Breast epithelium (tissue), 4 donors: Measurements from ENCODE around the gene SPATA16. TPM values are rescaled to one million over a fixed set of nuclear protein-coding genes. Genes with fewer than 3 reads are reported as not detected.

Experiments
- DNase-seq, 2 donors: peaks; one replicate each; pipeline ENCODE4 v3.0.0-alpha.2; 2019; ENCODE audit warnings: low spot score in 2 of 2
- H3K27ac ChIP-seq, 2 donors: fragments of 200-600 bp; sonication (generic) in 1 of 2; one replicate each; pipeline ENCODE4 v1.5.1; 2016 to 2019; ENCODE audit warnings: mild to moderate bottlenecking in 1 of 2
- H3K27me3 ChIP-seq, 2 donors: fragments of 200-600 bp; sonication (generic) in 1 of 2; one replicate each; pipeline versions ENCODE4 v1.5.1 to v1.6.0; 2017 to 2019; ENCODE audit warnings: control low read depth in 1 of 2, mild to moderate bottlenecking in 1 of 2
- H3K36me3 ChIP-seq: fragments of 200-600 bp; one replicate; pipeline ENCODE4 v1.5.1; 2019
- H3K4me1 ChIP-seq, 2 donors: fragments of 200-600 bp; sonication (generic); one replicate each; pipeline ENCODE4 v1.5.1; 2016 to 2019; ENCODE audit warnings: control low read depth in 1 of 2
- H3K4me3 ChIP-seq, 3 donors: fragments of 200-600 bp; sonication (generic); 1 replicate in 2 of 3; 2 replicates in 1 of 3; pipeline ENCODE4 v1.5.1; 2016 to 2019; ENCODE audit warnings: mild to moderate bottlenecking in 3 of 3, moderate library complexity in 2 of 3
- H3K9me3 ChIP-seq, 2 donors: fragments of 200-600 bp; sonication (generic) in 1 of 2; one replicate each; pipeline ENCODE4 v1.5.1; 2016 to 2019; ENCODE audit warnings: control low read depth in 1 of 2
- POLR2A ChIP-seq: fragments of 450-650 bp; IDR thresholded peaks from one replicate; pipeline ENCODE4 v1.6.1; 2016; ENCODE audit warnings: antibody characterized with exemption, mild to moderate bottlenecking, moderate library complexity
- POLR2AphosphoS5 ChIP-seq, 3 donors: sonication (generic); formaldehyde crosslinking; IDR thresholded peaks; one replicate each; pipeline ENCODE4 v1.6.1; 2017; ENCODE audit warnings: antibody characterized with exemption in 3 of 3
- intact Hi-C: fragments of 100-400 bp; cut with DNase I; formaldehyde crosslinking; loops from one replicate; pipeline ENCODE4 v1.15.1; 2023; ENCODE audit warnings: low total_unique reads
- total RNA-seq, 3 donors: library from RNA; depleted of rRNA; stranded (reverse); fragments of >200 nt; gene quantifications; one replicate each; pipeline ENCODE4 v1.1.0, GENCODE V29; 2016
- TF ChIP-seq, protein P1 (sequence below), 3 donors: fragments of 450-650 bp; IDR thresholded peaks; one replicate each; pipeline ENCODE4 v1.5.1; 2016 to 2017; ENCODE audit warnings: antibody characterized with exemption in 3 of 3, mild to moderate bottlenecking in 3 of 3, moderate library complexity in 3 of 3

The SPATA16 gene
- total RNA-seq, 3 donors from 2014 or later, result not detected

DNA sequence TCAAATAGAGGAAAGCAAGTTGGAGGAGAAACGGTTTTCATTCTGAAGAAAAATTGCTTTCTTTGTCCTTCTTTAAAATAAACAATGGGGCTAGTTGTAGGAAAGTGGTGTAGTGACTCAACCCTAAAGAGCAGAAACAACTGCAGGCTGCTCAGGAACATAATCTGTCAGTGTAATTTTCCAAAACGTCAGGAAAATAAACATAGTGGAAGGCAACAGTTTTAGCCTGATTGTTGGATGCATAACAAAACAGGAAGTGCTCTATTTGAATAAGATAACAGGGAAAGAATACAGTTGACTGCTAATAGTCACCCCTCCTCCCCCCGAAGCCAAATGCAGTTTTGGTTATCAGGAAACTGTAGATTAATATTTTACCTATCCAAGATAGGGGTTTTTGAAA, 222.9 kb downstream of the SPATA16 start:
- intact Hi-C loops, result no loop called here
- DNase-seq, result no peak
- H3K4me3 ChIP-seq, result no peak overlapping the region
- TF ChIP-seq, protein P1, sequence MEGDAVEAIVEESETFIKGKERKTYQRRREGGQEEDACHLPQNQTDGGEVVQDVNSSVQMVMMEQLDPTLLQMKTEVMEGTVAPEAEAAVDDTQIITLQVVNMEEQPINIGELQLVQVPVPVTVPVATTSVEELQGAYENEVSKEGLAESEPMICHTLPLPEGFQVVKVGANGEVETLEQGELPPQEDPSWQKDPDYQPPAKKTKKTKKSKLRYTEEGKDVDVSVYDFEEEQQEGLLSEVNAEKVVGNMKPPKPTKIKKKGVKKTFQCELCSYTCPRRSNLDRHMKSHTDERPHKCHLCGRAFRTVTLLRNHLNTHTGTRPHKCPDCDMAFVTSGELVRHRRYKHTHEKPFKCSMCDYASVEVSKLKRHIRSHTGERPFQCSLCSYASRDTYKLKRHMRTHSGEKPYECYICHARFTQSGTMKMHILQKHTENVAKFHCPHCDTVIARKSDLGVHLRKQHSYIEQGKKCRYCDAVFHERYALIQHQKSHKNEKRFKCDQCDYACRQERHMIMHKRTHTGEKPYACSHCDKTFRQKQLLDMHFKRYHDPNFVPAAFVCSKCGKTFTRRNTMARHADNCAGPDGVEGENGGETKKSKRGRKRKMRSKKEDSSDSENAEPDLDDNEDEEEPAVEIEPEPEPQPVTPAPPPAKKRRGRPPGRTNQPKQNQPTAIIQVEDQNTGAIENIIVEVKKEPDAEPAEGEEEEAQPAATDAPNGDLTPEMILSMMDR (IDR thresholded peaks at IDR 0.05), result no peak
- TF ChIP-seq POLR2A (no peak), POLR2AphosphoS5 (IDR thresholded peaks at IDR 0.05) (no peak)
- no peaks in the 10 kb centered on the region for H3K36me3 ChIP-seq
- no peaks in the 10 kb centered on the region for H3K27me3 ChIP-seq
- H3K9me3 ChIP-seq, result no peaks in the 10 kb centered on the region
- H3K27ac ChIP-seq, result no peak overlapping the region
- H3K4me1 ChIP-seq, result no peaks in the 10 kb centered on the region

DNA sequence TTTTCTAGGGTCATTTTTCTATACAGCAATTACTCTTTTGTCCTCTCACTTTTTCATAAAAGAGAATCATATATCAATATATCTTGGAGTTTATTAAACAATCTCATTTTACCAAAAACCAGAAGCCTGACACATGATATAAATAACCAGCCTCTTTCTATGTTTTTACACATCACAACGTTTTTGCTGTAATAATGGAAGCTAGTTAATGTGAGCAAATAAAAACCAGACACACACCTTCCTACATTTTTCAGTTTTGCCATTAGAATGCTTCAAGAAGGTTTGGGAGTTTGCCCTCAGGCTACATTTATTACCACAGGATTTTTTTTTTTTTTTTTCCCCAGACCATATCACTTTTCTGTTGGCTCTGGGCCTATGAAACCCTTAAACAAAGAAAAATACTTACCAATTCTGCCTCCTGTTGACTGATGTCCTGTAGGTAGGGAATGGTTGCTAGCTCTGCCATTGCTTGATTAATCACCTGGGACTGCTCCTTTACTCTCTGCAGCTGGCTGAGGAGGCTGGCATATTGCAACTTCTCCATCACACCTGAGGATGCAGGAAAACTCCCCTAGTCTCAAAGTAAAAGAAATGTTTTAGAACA, 225.0 kb downstream of the SPATA16 start:
- no peaks in the 10 kb centered on the region for H3K9me3 ChIP-seq
- DNase-seq, result no peak
- H3K36me3 ChIP-seq, result no peaks in the 10 kb centered on the region
- intact Hi-C loops, result no loop called here
- H3K27ac ChIP-seq, result no peak overlapping the region
- no peaks in the 10 kb centered on the region for H3K4me1 ChIP-seq
- H3K4me3 ChIP-seq, result no peak overlapping the region
- no peak for TF ChIP-seq POLR2A
- TF ChIP-seq, protein P1 (IDR thresholded peaks at IDR 0.05), result no peak
- TF ChIP-seq POLR2AphosphoS5 (IDR thresholded peaks at IDR 0.05), result no peak
- H3K27me3 ChIP-seq, result no peaks in the 10 kb centered on the region

DNA sequence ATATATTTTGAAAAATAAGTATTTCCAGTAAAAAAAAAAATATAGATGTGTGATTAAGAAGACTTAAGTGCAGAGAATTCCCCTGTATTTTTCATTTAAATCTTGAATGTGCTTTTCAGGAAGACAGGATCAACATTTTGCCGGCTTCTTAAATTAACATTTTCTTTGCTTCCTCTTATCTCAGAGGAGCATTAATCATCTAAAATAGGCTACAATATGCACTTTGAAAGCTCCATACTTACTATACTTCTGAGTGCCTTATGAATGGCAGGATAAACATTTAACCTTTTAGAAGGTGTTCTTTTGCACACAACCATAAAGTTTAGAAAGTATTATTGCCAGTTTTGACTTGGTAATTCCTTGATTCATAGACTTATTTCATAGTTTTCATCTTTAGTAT, 226.2 kb downstream of the SPATA16 start:
- intact Hi-C loops, result no loop called here
- Histone ChIP-seq H3K4me3 (no peak overlapping the region), H3K4me1 (no peaks in the 10 kb centered on the region), H3K9me3 (no peaks in the 10 kb centered on the region), H3K27me3 (no peaks in the 10 kb centered on the region), H3K27ac (no peak overlapping the region), H3K36me3 (no peaks in the 10 kb centered on the region)
- no peak for DNase-seq
- no peak for TF ChIP-seq POLR2AphosphoS5 (IDR thresholded peaks at IDR 0.05)
- TF ChIP-seq, protein P1 (IDR thresholded peaks at IDR 0.05), result no peak
- TF ChIP-seq POLR2A, result no peak

DNA sequence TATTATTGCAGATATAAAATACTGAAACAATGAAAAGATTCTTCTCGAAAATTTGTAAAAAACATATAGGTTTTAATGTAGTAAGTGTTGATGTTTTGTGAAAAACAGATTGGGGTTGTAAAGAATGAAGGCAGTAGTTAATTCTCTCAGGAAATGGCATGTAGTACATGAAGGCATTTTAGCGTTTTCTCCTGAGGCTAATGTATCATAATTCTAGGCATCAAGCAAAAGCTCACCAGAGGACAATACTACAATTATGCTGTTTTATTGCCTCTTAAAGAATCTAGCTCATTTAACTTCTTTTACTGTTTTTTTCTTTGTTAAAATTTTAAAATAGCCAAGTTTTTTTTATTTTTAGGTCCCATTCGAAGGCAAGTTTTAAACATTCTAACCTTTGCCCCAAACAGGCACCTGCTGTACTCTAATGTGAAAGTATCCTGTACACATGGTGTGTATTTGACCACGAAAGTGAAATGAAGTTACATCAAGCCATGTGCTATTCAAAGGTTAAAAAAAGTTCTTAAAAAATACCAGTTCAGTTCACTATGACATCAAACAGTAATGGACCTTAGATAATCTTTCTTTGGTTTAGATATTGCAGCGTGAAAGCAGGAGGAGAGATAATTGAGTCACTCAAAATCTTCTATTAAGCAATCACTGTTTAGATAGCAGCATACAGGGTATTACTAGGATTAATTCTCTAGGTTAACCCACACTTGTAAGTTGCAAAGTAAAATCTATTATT, 227.0 kb downstream of the SPATA16 start:
- Histone ChIP-seq H3K9me3 (no peaks in the 10 kb centered on the region), H3K27me3 (no peaks in the 10 kb centered on the region), H3K36me3 (no peaks in the 10 kb centered on the region), H3K27ac (no peak overlapping the region), H3K4me1 (no peaks in the 10 kb centered on the region), H3K4me3 (no peak overlapping the region)
- DNase-seq, result no peak
- TF ChIP-seq POLR2AphosphoS5 (IDR thresholded peaks at IDR 0.05) (no peak), POLR2A (no peak)
- TF ChIP-seq, protein P1 (IDR thresholded peaks at IDR 0.05), result no peak
- intact Hi-C loops, result no loop called here

DNA sequence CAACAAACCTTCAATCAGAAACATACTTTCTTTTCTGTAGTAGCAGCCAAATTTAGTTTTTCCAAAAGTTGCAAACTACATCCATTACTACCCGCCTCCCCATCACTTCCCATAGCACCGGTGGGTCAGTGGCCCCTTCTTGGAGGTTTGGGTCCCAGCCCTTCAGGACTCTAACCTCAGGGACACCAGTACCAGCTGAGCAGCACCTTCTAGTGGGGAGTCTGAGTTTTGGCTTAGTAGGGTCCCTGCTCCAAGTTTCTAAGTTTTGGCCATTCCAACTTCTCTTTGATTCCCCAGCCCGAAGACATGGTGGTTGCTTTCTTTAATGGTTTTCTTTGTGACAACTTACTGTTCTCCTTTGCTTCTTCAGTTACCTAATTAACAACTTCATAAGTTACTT, 229.9 kb downstream of the SPATA16 start:
- TF ChIP-seq POLR2A, result no peak
- no peak for TF ChIP-seq POLR2AphosphoS5 (IDR thresholded peaks at IDR 0.05)

More for the DNA sequence above, 229.9 kb downstream of the SPATA16 start:
- intact Hi-C loops, result no loop called here
- no peak overlapping the region for H3K27ac ChIP-seq
- H3K36me3 ChIP-seq, result no peaks in the 10 kb centered on the region
- no peak for DNase-seq
- H3K27me3 ChIP-seq, result no peaks in the 10 kb centered on the region
- no peak overlapping the region for H3K4me3 ChIP-seq
- H3K9me3 ChIP-seq, result no peaks in the 10 kb centered on the region
- H3K4me1 ChIP-seq, result no peaks in the 10 kb centered on the region
